GM03348 (cell line): ENCODE results near the gene BRSK1.

Source experiments
- DNase-seq: peaks from one replicate; pipeline ENCODE4 v3.0.0; 2012; ENCODE audit warnings: low spot score

BRSK1 gene

DNA sequence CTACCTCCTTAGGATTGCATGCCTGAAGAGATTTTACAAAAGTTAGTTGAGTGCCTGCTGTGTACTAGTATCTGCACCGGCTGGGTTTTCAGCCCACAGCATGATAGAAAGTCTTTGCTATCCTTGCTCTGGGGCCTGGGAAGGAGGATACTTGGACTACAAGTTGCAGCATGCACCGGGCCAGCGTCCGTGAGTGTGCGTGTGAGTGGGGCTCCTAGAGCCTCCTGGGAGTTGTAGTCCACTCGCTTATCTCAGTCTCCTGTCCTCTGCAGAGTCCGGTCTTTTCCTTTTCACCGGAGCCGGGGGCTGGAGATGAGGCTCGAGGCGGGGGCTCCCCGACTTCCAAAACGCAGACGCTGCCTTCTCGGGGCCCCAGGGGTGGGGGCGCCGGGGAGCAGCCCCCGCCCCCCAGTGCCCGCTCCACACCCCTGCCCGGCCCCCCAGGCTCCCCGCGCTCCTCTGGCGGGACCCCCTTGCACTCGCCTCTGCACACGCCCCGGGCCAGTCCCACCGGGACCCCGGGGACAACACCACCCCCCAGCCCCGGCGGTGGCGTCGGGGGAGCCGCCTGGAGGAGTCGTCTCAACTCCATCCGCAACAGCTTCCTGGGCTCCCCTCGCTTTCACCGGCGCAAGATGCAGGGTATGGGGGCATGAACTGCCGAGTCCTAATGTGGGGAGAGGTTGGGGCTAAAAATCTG, 20.6 kb downstream of the BRSK1 start:
- DNase-seq = no peak

- DNase-seq = no peak
Observed at GRCh38 chr19:55304980-55305379, 21.2 kb downstream of the BRSK1 start.

GRCh38 chr19:55305491-55305890, 21.7 kb downstream of the BRSK1 start:
- peak; percentile 42 for DNase-seq

DNA sequence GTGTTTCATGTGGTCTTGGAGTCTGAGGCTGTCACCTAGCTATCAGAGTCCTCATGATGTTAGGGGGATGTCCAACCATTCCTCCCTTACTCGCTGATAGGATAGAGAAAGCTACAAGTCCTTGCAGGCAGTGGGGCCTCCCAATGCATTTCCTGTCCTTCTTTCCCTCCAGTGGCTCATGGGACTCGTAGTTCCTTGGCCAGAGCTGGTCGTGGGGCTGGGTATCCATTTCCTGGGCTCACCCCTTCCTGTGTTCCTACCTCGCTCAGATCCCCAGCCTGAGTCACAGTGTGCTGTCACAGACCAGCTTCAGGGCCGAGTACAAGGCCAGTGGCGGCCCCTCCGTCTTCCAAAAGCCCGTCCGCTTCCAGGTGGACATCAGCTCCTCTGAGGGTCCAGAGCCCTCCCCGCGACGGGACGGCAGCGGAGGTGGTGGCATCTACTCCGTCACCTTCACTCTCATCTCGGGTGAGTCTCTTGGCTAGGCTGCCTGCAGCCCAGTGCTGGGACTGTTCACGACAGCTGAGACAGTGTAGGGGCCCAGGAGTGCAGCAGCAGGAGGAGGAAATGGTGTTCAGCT, 22.3 kb downstream of the BRSK1 start:
- DNase-seq = no peak

- no peak for DNase-seq
Observed at GRCh38 chr19:55306712-55307111, 22.9 kb downstream of the BRSK1 start.

GRCh38 chr19:55308281-55308680, 24.5 kb downstream of the BRSK1 start:
- DNase-seq = no peak

GRCh38 chr19:55309448-55309847, 25.7 kb downstream of the BRSK1 start:
- no peak for DNase-seq

DNA sequence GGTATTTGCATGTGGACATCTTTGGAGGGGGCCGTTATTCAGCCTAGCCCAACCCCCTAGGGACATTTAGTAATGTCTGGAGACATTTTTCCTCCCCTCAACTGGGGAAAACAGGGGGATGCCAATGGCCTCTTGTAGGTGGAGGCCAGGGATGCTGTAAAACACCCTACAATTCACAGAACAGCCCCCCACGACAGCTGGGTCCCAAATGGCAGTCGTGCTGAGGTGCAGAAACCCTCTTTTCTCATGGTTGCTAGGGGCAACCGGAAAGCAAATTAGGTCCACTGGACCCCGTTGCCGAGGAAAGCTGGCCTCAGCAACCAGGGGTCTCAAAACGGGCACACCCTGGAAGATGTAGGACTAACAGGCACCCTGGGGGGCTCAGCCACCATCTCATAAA, 26.7 kb downstream of the BRSK1 start:
- no peak for DNase-seq

- DNase-seq = no peak
Observed at GRCh38 chr19:55311397-55311796, 27.6 kb downstream of the BRSK1 start.

- DNase-seq = no peak
Observed at GRCh38 chr19:55311797-55312196, 28.0 kb downstream of the BRSK1 start.

DNA sequence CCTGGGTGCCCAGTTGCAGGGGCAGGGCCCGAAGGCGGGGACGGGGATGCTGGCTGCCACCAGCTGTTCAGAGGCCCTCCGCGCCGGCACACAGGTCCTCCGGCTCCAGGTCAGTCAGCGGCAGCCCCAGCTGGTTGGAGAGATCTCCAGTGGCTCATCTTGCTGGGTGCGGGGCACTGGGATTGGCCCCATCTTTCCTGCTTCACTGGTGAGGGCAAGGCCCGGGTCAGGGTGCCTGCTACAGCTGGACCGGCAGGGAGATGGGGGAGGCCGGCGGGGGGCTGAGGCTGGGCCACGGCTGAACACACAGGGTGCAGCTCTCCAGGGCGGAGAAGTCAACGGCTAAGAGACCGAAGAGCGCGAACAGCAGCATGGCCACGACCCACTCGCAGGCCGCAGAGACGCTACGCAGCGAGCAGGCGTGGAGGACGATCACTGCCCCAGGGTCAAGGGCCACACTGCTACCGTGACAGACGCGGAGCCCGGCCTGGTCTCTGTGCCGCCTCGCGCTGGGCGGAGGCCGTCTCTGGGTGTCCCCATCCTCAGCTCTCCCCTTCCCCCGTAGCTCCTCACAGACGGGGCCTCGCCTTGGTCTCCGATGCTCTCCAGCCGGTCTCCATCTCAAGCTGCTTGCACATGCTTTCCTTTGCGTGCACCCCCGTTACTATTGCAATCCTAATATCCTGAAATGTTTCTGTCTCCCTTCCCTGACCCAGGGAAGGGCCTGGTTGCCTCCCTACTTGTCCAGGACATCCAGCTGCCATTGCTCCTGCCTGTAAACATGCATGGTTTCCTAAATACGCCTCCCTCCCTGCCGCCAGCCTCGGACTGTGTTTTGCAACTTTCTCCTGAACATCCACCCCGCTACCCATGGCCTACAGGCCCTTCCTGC, 29.1 kb downstream of the BRSK1 start:
- no peak for DNase-seq

DNA sequence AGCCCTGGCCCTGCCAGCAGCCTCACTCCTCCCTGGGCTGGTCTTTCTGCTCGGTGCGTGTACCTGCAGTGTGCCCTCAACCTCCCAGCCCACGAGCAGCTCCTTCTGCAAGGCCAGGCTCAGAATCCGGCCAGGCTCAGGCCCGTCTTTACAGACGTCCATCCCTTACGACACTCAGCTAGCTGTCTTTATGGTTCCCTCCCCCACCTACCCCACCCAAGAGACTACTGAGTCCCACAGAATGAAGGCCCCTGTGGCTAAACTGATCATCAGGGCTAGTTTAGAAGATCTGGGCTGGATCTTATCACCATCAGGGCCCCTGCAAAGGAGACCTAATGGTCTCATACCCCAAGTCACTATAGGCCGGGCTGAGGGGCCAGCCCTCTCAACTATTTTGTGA, 30.6 kb downstream of the BRSK1 start:
- no peak for DNase-seq

- DNase-seq = no peak
Observed at GRCh38 chr19:55315956-55316525, 32.2 kb downstream of the BRSK1 start.

GRCh38 chr19:55316646-55317045, 32.8 kb downstream of the BRSK1 start:
- DNase-seq = no peak

DNA sequence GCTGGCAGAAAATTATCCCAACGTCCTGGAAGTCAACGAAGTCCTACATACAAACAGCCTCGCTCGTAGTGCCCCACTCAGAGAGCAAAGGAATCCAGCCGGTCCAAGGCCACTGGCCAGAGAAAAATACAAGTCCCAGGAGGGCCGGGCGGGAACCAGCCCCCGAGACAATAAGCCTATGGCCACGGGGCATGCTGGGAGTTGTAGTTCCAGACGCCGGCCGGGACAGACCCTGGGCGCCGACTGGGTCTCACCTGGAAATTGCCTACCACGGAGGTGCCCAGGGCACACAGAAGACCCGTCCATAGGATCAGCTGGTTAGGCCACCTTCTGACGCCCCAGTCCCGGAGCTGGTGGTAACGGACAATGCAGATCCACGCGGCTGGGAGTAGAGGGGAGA, 36.0 kb downstream of the BRSK1 start:
- DNase-seq = peak; percentile 67

DNA sequence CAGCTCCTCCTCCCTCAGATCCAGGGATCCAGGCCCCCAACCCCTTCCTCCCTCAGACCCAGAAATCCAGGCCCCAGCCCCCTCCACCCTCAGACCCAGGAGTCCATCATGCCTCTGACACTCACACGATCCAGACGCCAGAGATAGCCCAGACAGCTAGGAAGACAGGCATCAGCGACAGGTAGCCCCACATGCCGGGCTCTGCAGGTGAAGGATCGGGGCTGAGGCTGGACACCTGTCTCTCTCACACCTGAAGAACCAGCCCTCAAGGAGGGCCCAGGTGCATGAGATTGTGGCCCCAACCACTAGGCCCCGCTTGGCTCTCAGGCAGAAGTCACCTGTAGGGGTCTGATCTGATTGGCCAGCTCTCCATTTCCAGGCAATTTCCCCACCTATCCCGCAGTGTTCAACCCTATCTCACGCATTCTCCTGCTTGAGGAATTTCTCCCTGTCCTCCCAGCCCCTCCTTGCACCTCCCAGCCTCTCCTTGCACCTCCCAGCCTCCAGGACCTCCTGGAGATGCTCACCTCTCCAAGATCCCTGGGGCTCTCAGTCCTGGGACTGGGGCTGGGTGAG, 37.1 kb downstream of the BRSK1 start:
- no peak for DNase-seq

- DNase-seq = no peak
Observed at GRCh38 chr19:55321466-55322137, 37.8 kb downstream of the BRSK1 start.

DNA sequence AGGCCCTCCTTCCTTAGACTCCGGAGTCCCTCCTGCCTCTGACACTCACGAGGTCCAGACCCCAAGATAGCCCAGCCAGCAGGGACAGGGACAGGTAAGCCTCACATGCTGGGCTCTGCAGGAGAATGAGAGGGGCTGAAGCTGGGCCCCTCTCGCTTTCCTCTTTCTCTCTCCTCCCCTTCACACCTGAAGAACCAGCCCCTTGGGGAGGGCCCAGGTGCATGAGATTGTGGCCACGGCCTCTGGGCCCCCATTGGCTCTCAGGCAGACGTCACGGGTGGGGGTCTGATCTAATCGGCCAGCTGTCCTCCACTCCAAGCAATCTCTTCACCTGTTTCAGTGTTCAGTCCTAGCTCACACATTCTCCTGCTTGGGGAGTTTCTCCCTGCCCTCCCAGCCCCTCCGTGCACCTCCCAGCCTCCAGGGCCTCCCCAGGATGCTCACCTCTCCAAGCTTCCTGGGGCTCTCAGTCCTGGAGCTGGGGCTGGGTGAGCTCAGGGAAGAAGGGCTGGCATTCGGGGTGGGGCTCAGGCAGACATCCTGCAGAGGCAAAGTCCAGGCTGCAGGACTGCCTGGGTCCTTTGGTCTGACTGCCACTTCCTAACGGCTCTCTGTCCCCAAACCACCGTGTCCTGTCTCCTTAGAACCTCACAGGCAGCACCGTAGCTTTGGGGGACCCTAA, 38.5 kb downstream of the BRSK1 start:
- DNase-seq = no peak

DNA sequence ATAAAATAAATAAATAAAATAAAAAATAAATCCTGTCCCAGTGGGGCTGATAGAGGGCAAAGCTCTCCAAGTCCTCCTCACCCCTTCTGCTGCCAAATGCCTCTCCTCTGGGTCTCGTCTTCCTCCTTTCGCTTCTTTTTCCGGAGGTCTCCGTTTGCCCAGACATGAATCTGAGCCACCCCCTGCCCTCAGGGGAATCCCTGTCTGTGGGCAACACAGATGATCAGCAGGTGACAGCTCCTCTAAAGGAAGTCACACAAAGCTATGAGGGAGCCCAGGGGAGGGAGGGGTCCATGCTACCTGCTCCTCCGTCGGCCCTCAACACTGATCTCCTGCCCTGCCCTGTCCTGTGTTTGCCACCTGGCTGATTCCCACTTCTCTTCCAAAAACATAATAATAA, 40.9 kb downstream of the BRSK1 start:
- no peak for DNase-seq

DNA sequence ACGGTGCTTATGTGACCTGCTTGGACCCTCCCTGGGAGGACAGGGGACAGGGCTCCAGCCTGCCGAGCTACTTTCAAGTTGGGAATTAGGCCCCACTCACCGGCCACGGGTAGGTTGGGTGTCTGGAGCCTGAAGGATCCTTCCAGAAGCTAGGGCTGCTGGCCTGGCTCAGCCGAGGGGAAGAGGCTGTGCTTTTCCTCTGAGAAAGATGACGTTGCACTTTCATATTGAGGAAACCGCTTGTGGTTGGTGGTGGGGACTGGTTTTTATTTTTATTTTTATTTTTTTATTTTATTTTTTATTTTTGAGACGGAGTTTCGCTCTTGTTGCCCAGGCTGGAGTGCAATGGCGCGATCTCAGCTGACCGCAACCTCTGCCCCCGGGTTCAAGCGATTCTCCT, 41.4 kb downstream of the BRSK1 start, which contains the start of gene TMEM150B:
TSS of gene TMEM150B (minus strand) at position 170 of the 400 bp plus-strand sequence. CDS start 4,305 bp downstream, outside the sequence.
- no peak for DNase-seq

- peak; percentile 33 for DNase-seq
Observed at GRCh38 chr19:55328774-55329318, 45.0 kb downstream of the BRSK1 start.
